Activated T-cell treated with anti-CD3 and anti-CD28 coated beads, Interleukin-2, amount 50 U/mL, for 72 hours (primary cell): Measurements from ENCODE around the gene SWI5. TPM values are rescaled to one million over a fixed set of nuclear protein-coding genes. Genes with fewer than 3 reads are reported as not detected.

Experiments used
- ATAC-seq, 2 donors: fragments of 150-1000 bp; cut with Tn5 transposase; replicated peaks in 1 of 2; 2 replicates each; pipeline ENCODE4 v1.10.0; 2021; ENCODE audit warnings: moderate library complexity in 2 of 2, mild to moderate bottlenecking in 1 of 2
- DNase-seq, 2 donors: peaks; one replicate each; pipeline ENCODE4 v3.0.0; 2021 to 2022; ENCODE audit warnings: mixed read lengths in 1 of 2
- H3K27ac Mint-ChIP-seq: one replicate; pipeline ENCODE4 v1.8.0; 2022; ENCODE audit warnings: mild to moderate bottlenecking, moderate library complexity, mixed read lengths
- H3K27me3 Mint-ChIP-seq: one replicate; pipeline ENCODE4 v1.8.0; 2022; ENCODE audit warnings: low read depth, mixed read lengths
- H3K36me3 Mint-ChIP-seq, 2 donors: one replicate each; pipeline ENCODE4 v1.8.0; 2022; ENCODE audit warnings: mixed read lengths in 2 of 2, mild to moderate bottlenecking in 1 of 2; ENCODE audit not compliant: insufficient read depth in 2 of 2
- H3K4me1 Mint-ChIP-seq: one replicate; pipeline ENCODE4 v1.8.0; 2022; ENCODE audit warnings: low read depth, mixed read lengths
- H3K4me3 Mint-ChIP-seq, 2 donors: one replicate each; pipeline ENCODE4 v1.8.0; 2022; ENCODE audit warnings: mild to moderate bottlenecking in 2 of 2, mixed read lengths in 2 of 2, moderate library complexity in 2 of 2
- H3K9me3 Mint-ChIP-seq, 2 donors: one replicate each; pipeline ENCODE4 v1.8.0; 2022; ENCODE audit warnings: mixed read lengths in 2 of 2
- total RNA-seq, 2 donors: library from RNA; stranded (reverse); gene quantifications; one replicate each; pipeline ENCODE4 v1.2.3, GENCODE V29; 2022

Gene SWI5
- total RNA-seq, 2 donors from 2014 or later: 20.1 to 25.4 TPM

DNA sequence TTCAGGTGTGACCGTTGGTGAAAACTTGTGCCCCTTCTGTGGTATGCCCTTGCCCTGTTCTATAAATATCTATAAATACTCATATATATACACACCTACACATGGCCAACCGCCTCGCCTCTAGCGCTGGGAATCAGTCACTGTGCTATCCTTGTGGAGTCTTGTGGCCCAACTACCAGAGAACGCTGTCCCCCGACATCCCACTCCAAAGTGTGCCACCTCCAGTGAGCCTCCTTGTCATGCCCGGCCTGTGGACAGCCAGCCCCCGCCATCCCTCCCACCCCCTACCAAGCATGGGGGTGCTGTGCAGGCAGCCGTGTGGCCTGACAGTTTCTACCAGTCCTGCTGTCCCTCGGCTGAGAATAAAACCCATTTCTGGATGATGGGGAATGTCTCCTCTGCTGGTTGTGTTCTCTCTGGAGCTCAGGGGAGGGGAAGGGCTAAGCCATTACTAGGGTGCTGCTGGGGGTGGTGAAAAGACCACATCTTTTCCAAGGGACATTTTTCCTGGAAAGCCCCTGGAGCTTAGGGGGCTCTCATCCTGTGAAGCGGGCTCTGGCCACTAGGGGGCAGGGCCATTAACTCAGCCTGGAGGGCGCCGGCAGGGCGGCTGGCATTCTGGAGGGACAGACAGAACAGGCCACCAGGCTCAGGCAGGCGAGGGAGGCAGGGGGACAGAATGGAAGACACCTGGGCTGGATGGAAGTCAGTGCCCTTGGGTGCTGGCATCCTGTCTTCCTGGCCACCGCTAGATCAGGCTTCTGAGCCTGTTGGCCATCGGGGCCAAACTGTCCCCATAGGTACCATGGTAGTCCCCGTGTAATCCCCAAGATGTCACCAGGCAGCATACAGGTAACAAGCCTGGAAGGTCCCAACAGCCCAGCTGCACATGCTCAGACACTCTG is 21.0 kb upstream of the SWI5 start:
- H3K9me3 Mint-ChIP-seq: no peaks in the 10 kb centered on the region
- ATAC-seq: peak in 1 of 2 donors; percentile 25
- H3K4me3 Mint-ChIP-seq: no peak overlapping the region

DNA sequence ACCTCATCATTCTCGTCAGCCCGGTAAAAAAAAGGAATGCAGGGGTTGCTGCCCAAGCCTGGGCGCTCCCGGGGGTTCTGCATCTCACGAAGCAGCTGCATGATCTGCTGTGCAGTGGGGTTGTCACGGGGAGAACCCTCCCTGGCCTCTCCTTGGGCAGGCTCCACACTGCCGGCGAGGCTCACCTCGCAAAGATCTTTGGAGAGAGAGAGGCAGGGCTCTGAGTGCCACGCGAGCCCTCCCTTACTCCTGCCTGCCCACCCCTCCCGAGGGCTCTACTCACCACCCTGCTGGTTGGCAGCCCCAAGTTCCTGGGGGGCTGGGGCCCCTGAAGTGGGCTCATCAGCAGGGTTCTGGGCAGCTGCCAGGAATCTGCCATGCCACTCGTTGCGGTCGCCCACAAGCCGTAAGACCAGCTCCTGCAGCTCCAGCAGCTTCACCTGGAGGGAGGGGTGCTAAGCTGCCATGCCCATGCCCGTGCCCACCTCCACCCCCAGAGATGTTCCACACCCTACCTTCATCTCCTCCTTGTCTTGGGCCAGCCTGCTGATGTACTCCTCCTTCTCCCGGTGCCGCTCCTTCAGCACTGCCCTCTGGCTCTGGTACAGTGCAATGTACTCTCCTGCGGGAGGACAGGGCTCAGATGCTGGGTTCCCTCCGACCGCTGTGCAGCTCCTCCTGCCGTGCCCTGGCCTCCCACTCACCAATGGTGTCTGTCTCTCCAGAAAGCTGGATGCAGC is 18.8 kb upstream of the SWI5 start:
- ATAC-seq: no peak
- no peak overlapping the region for H3K27ac Mint-ChIP-seq

More for the DNA sequence above, 21.0 kb upstream of the SWI5 start:
- Mint-ChIP-seq H3K4me1 (peaks cover 8% of the 10 kb centered on the region), H3K27me3 (peaks cover 14% of the 10 kb centered on the region), H3K27ac (no peak overlapping the region), H3K36me3 (peaks cover 0 to 3% of the 10 kb centered on the region in 2 donors)
- peak; percentile 60 to 64 for DNase-seq

DNA sequence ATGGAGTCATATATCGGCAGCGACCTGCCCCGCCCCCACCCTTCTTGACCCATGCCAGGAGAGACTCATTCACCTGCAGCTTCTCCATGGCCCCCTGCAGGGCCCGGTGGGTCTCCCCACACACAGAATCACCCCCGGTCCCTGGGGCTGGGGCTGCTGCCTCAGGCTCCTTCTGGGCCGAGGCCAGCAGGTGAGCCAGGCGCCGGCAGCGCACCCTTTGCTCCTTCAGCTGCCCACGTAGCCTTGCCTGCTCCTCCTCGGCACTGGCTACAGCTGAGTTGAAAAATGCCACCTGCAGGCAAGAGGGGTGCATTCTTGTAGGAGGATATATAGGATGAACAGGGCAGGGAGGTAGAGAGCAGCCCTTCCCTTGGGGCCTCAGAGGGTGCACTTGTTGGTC is 18.2 kb upstream of the SWI5 start:
- Mint-ChIP-seq H3K36me3 (peaks cover 0 to 6% of the 10 kb centered on the region in 2 donors), H3K27me3 (no peaks in the 10 kb centered on the region), H3K9me3 (no peaks in the 10 kb centered on the region), H3K4me3 (no peak overlapping the region), H3K27ac (no peak overlapping the region), H3K4me1 (no peaks in the 10 kb centered on the region)
- no peak for ATAC-seq
- DNase-seq: no peak

More for the DNA sequence above, 18.8 kb upstream of the SWI5 start:
- no peak for DNase-seq
- Mint-ChIP-seq H3K4me3 (peak overlapping the region in 1 of 2 donors; percentile 4), H3K4me1 (no peaks in the 10 kb centered on the region), H3K9me3 (no peaks in the 10 kb centered on the region), H3K36me3 (peaks cover 0 to 6% of the 10 kb centered on the region in 2 donors), H3K27me3 (peaks cover 2% of the 10 kb centered on the region)

GRCh38 chr9:128258326-128258725 is 17.8 kb upstream of the SWI5 start:
- no peaks in the 10 kb centered on the region for H3K4me1 Mint-ChIP-seq
- no peak overlapping the region for H3K27ac Mint-ChIP-seq
- DNase-seq (no peak), ATAC-seq (no peak)
- no peak overlapping the region for H3K4me3 Mint-ChIP-seq
- H3K36me3 Mint-ChIP-seq: peaks cover 0 to 6% of the 10 kb centered on the region in 2 donors
- no peaks in the 10 kb centered on the region for H3K9me3 Mint-ChIP-seq
- no peaks in the 10 kb centered on the region for H3K27me3 Mint-ChIP-seq

DNA sequence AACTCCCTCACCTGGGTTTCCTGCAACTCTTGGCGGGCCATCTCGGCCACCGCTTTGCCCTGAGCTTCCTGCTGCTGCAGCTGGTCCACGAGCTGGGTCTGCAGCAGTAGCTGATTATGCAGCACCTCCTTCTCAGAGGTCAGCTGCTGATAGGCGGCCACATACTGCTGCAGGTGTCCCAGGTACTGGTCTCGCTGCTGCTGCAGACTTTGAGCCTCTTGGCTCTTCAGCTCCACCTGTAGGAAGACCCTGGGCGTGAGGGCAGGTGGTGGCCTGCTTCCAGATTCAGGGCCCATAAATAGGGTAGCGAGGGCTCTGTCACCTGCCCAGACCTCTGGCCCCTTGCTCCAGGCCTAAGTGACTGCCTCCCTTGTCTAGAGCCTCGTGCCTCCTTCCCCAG is 16.9 kb upstream of the SWI5 start:
- H3K4me3 Mint-ChIP-seq: no peak overlapping the region
- DNase-seq (no peak), ATAC-seq (no peak)
- H3K9me3 Mint-ChIP-seq: no peaks in the 10 kb centered on the region
- H3K27me3 Mint-ChIP-seq: no peaks in the 10 kb centered on the region
- no peaks in the 10 kb centered on the region for H3K4me1 Mint-ChIP-seq
- H3K27ac Mint-ChIP-seq: no peak overlapping the region
- H3K36me3 Mint-ChIP-seq: peaks cover 0 to 6% of the 10 kb centered on the region in 2 donors

DNA sequence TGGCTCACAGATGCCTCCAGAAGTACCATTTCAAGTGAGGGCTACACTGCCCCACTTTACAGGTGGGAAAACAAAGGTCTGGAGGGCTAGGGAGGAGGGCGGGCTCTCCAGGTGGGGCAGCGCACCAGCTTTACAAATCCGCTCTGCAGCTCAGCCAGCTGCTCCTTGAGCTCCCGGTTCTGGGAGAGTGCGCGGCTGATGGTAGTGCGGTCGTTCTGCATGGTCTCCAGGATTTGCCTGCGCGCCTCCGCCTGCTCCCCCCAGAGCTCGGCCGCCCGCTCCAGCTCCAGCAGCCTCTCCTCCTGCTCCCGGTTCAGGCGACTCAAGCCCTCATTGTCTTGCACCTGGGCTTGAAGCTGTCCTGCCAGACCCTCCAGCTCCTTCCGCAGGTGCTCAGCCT is 15.7 kb upstream of the SWI5 start:
- no peaks in the 10 kb centered on the region for H3K27me3 Mint-ChIP-seq
- H3K27ac Mint-ChIP-seq: no peak overlapping the region
- H3K4me3 Mint-ChIP-seq: no peak overlapping the region
- no peak for ATAC-seq
- no peaks in the 10 kb centered on the region for H3K4me1 Mint-ChIP-seq
- H3K36me3 Mint-ChIP-seq: peaks cover 0 to 6% of the 10 kb centered on the region in 2 donors
- no peaks in the 10 kb centered on the region for H3K9me3 Mint-ChIP-seq
- no peak for DNase-seq

- Mint-ChIP-seq H3K4me3 (no peak overlapping the region), H3K4me1 (no peaks in the 10 kb centered on the region), H3K9me3 (no peaks in the 10 kb centered on the region), H3K27ac (no peak overlapping the region), H3K36me3 (peaks cover 0 to 3% of the 10 kb centered on the region in 2 donors), H3K27me3 (no peaks in the 10 kb centered on the region)
- ATAC-seq: no peak
- no peak for DNase-seq
These were observed 13.4 kb upstream of the SWI5 start for GRCh38 chr9:128262687-128263086.

GRCh38 chr9:128265348-128265847 is 10.7 kb upstream of the SWI5 start:
- ATAC-seq (no peak), DNase-seq (no peak)
- Mint-ChIP-seq H3K4me1 (no peaks in the 10 kb centered on the region), H3K9me3 (no peaks in the 10 kb centered on the region), H3K27me3 (no peaks in the 10 kb centered on the region), H3K27ac (no peak overlapping the region), H3K4me3 (no peak overlapping the region), H3K36me3 (peaks cover 0 to 3% of the 10 kb centered on the region in 2 donors)

- no peak overlapping the region for H3K4me3 Mint-ChIP-seq
- H3K27ac Mint-ChIP-seq: no peak overlapping the region
- no peak for ATAC-seq
- no peaks in the 10 kb centered on the region for H3K4me1 Mint-ChIP-seq
- DNase-seq: no peak
- no peaks in the 10 kb centered on the region for H3K36me3 Mint-ChIP-seq
- H3K9me3 Mint-ChIP-seq: no peaks in the 10 kb centered on the region
- no peaks in the 10 kb centered on the region for H3K27me3 Mint-ChIP-seq
These were observed 9.0 kb upstream of the SWI5 start for GRCh38 chr9:128266868-128267590.

DNA sequence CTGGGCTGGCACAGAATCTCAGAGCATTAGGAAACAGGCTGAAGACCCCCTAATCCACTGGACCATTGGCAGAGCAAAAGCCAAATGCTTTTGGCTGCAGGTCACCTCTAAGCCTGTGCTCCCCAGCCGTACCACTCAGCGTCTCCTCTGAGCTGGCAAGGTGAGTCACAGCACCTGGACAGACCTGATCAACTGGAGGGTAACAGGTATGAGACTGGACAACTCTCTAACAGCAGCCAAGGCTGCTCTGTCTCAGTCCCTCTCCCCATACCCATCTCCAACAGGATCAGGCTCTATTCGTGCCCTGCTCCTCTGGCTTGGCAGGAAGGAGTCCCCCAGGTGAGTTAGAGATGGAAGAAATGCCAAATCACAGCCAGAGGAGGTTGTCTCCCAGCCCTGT is 5.0 kb upstream of the SWI5 start:
- Mint-ChIP-seq H3K27ac (no peak overlapping the region), H3K9me3 (no peaks in the 10 kb centered on the region), H3K4me1 (peaks cover 13% of the 10 kb centered on the region), H3K4me3 (no peak overlapping the region), H3K27me3 (no peaks in the 10 kb centered on the region), H3K36me3 (peaks cover 0 to 4% of the 10 kb centered on the region in 2 donors)
- DNase-seq: no peak
- no peak for ATAC-seq

DNA sequence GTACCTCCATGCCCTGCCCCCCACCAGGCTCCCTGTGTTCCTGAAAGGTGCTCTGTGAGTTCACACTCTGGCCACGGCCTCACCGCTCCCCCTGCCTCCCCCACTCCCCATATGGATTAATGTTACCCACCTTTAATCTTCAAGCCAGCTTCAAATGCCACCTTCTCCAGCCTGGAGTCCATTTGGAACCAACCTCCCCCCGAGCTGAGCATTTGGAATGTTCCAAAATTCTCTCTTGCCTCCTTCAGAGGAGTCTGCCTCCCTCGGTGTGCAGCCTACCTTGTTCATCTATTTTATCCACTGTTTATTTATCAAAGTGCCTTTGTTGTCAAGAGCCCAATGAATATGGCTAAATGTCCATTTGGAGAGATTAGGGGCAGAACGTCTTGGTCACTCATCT is 4.6 kb upstream of the SWI5 start:
- Mint-ChIP-seq H3K27ac (no peak overlapping the region), H3K4me1 (peaks cover 17% of the 10 kb centered on the region), H3K27me3 (no peaks in the 10 kb centered on the region), H3K36me3 (peaks cover 0 to 4% of the 10 kb centered on the region in 2 donors), H3K9me3 (no peaks in the 10 kb centered on the region), H3K4me3 (no peak overlapping the region)
- ATAC-seq: no peak
- DNase-seq: no peak

- peaks cover 34% of the 10 kb centered on the region for H3K4me1 Mint-ChIP-seq
- peaks cover 4% of the 10 kb centered on the region in 2 donors for H3K36me3 Mint-ChIP-seq
- no peaks in the 10 kb centered on the region for H3K9me3 Mint-ChIP-seq
- H3K27ac Mint-ChIP-seq: peak overlapping the region; percentile 66
- DNase-seq (no peak), ATAC-seq (no peak)
- peak overlapping the region; percentile 95 for H3K4me3 Mint-ChIP-seq
- H3K27me3 Mint-ChIP-seq: no peaks in the 10 kb centered on the region
These were observed 1.8 kb upstream of the SWI5 start for GRCh38 chr9:128274245-128274644.
